ENCODE results near the gene FAM151B.
"Not testable (repeated sequence)": the region's sequence is repeated elsewhere in the genome, so short reads cannot be mapped to it uniquely, and the experiment has no call there.

Gene FAM151B

GRCh38 chr5:80504833-80505232 is 16.9 kb downstream of the FAM151B start:
- no peak for DNase-seq

GRCh38 chr5:80507663-80508062 is 19.8 kb downstream of the FAM151B start:
- no peak for DNase-seq

- DNase-seq: no peak
These were observed 20.9 kb downstream of the FAM151B start for GRCh38 chr5:80508844-80509243.

- no peak for DNase-seq
These were observed 21.5 kb downstream of the FAM151B start for GRCh38 chr5:80509362-80509761.

GRCh38 chr5:80516826-80517225 is 28.9 kb downstream of the FAM151B start:
- no peak for DNase-seq

GRCh38 chr5:80540691-80541090 is 52.8 kb downstream of the FAM151B start:
- no peak for DNase-seq

GRCh38 chr5:80541392-80541791 is 53.5 kb downstream of the FAM151B start:
- DNase-seq: no peak

GRCh38 chr5:80554646-80555045 is 66.7 kb downstream of the FAM151B start:
- no peak for DNase-seq

GRCh38 chr5:80555099-80555498 is 67.2 kb downstream of the FAM151B start:
- DNase-seq: no peak

- DNase-seq: no peak
These were observed 71.3 kb downstream of the FAM151B start for GRCh38 chr5:80559244-80559643.

GRCh38 chr5:80565330-80565729 is 77.4 kb downstream of the FAM151B start:
- DNase-seq: no peak

- no peak for DNase-seq
These were observed 78.9 kb downstream of the FAM151B start for GRCh38 chr5:80566711-80567259.

- no peak for DNase-seq
These were observed 80.4 kb downstream of the FAM151B start for GRCh38 chr5:80568251-80568650.

- peak in 2 of 3 experiments; percentile 54 to 56 for DNase-seq
These were observed 81.4 kb downstream of the FAM151B start for GRCh38 chr5:80569086-80569960.

GRCh38 chr5:80569961-80570786 is 82.3 kb downstream of the FAM151B start, which contains the start of gene ANKRD34B:
TSS of gene ANKRD34B (minus strand) at chr5:80570280. CDS start at chr5:80560019, 10,261 bp downstream.
- DNase-seq: peak in 2 of 3 experiments; percentile 52 to 66

GRCh38 chr5:80573062-80573461 is 85.2 kb downstream of the FAM151B start:
- DNase-seq: no peak

- no peak for DNase-seq
These were observed 88.5 kb downstream of the FAM151B start for GRCh38 chr5:80576383-80576782.

- no peak for DNase-seq
These were observed 89.8 kb downstream of the FAM151B start for GRCh38 chr5:80577707-80578106.

- no peak for DNase-seq
These were observed 91.2 kb downstream of the FAM151B start for GRCh38 chr5:80579050-80579449.

- not testable (repeated sequence) for DNase-seq
These were observed 92.4 kb downstream of the FAM151B start for GRCh38 chr5:80580291-80580690.

- DNase-seq: no peak
These were observed 96.9 kb downstream of the FAM151B start for GRCh38 chr5:80584770-80585169.

GRCh38 chr5:80588858-80589540 is 101.1 kb downstream of the FAM151B start:
- no peak for DNase-seq

- no peak for DNase-seq
These were observed 102.9 kb downstream of the FAM151B start for GRCh38 chr5:80590766-80591165.

Measured in NCI-H1417 (cell line).